ENCODE data around the gene GNAQ.
"Not testable (repeated sequence)": the region's sequence is repeated elsewhere in the genome, so short reads cannot be mapped to it uniquely, and the experiment has no call there.

GRCh38 chr9:77721156-77721555, 310.5 kb downstream of the GNAQ start:
- not testable (repeated sequence) for TF ChIP-seq CTCF (IDR thresholded peaks at IDR 0.05); EP300 (IDR thresholded peaks at IDR 0.05); POLR2AphosphoS5 (IDR thresholded peaks at IDR 0.05); POLR2A (IDR thresholded peaks at IDR 0.05; ENCODE audit: low read depth)
